Measurements from ENCODE around the gene SIGLEC15.
A peak's percentile ranks its signal among the peaks of the same experiment; 100 is the strongest.
"Not testable (repeated sequence)": the region's sequence is repeated elsewhere in the genome, so short reads cannot be mapped to it uniquely, and the experiment has no call there.

The SIGLEC15 gene

DNA sequence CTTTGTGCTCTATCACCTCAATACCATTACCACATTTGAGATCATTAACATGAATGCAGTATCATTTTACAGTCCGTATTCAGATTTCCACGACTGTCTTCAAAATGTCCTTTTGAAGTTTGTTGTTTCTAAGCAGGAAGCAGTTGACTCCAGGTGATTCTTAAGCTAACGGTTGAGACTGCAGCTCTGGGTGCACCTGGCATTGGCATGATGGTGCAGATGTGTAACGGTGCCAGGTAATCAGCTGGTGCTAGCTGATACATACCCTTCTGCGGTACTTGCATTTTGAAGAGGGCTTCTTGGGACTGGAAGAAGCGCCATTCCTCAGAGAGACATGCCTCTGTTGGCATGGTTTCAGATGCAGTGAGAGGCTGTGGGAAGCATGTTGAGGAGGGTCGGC lies 19.5 kb downstream of the SIGLEC15 start:
- DNase-seq (ENCODE audit: low read depth) = no peak

- DNase-seq (ENCODE audit: low read depth) = no peak
Observed at GRCh38 chr18:45845410-45845809, 19.9 kb downstream of the SIGLEC15 start.

DNA sequence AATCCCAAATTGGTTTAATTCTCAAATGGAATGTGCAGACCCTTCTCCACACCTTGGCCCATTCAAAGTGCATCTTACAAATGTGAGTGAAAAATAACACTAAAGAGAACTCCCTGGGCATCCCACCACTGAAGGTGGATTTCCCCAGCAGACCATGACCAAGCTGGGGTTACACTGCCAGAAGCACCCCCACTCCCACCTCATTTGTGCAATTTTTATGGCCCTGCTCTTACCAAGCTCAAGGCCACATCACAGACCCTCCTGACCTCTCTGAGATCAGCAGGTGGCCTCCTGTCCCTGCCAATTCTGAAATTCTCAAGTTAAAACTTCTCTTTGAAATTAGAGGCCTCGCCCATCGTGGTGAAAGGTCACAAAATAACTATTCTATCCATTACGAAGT lies 21.6 kb downstream of the SIGLEC15 start:
- no peak for DNase-seq (ENCODE audit: low read depth)

- not testable (repeated sequence) for DNase-seq (ENCODE audit: low read depth)
Observed at GRCh38 chr18:45848643-45849042, 23.2 kb downstream of the SIGLEC15 start.

DNA sequence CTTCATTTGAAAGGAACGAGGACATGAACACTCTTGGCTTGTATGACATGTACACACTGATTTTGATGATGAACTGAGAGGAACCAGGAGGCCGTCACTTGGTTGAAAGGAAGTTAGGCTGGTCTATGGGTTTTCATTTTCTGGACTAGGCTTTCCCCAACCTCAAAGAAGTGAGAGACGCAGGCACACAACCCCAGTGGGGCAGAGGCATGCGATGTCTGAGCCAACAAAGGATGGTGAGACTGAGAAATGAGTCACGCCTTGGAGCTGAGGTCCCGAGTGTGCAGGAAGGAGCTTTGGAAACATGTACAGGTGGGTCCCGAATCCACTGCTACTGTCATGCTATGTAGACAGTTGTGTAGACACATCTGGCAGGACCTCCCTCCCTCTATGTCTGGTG lies 24.1 kb downstream of the SIGLEC15 start:
- no peak for DNase-seq (ENCODE audit: low read depth)

GRCh38 chr18:45850021-45850420 lies 24.5 kb downstream of the SIGLEC15 start:
- DNase-seq (ENCODE audit: low read depth) = no peak

DNA sequence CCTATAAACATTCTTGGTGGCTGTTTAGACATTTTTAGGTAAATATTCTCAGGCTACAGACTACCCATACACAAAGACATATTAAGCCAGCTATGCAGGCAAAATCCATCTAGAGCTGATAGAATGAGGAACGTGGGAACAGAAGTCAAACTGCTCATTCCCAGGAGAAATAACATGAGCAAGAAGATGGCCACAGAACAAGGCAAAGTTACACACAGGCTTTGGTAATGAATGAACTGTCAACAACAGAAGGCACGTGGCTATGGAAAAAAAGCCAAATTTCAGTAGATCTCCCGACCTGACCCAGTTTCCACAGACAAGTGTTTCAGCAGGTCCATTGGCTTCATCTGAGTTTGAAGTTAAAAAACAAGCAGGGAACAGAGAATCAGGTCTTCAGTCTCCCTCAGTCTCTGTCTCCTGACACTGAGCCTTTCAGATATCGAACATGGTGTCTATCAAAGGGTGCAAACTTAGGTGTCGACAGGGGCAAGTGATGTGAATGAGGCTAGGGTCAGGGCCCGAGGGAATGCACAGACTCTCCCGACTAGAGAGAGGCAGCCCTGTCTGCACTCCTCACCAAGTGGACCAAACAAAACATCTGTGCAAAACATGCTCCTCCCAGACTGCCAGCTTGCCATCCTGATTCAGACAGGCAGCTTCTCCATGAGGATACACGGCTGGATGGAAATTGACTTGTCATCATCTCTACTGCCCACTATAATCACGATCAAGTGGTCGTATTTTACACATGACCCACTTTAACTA lies 25.9 kb downstream of the SIGLEC15 start:
- no peak for DNase-seq (ENCODE audit: low read depth)

DNA sequence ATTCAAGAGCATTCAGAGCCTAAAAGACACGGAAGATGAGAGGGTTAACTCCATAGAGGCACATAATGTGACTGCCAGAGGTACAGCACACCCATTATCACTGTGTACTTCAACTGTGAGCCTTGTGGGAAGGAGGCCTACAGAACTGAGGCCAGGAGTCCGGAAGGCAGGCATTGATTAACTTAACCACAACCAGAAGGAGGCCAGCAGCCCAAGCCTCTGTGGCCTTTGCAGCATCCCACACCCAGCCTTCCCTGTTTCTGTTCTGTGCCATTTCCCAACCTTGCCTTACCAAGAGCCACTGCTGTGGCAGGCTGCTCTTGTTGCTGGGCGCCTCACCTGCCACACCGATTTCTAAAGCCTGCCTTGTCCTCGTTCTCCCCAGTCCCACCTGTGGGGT lies 27.2 kb downstream of the SIGLEC15 start:
- DNase-seq (ENCODE audit: low read depth) = no peak

- no peak for DNase-seq (ENCODE audit: low read depth)
Observed at GRCh38 chr18:45854036-45854586, 28.6 kb downstream of the SIGLEC15 start.

DNA sequence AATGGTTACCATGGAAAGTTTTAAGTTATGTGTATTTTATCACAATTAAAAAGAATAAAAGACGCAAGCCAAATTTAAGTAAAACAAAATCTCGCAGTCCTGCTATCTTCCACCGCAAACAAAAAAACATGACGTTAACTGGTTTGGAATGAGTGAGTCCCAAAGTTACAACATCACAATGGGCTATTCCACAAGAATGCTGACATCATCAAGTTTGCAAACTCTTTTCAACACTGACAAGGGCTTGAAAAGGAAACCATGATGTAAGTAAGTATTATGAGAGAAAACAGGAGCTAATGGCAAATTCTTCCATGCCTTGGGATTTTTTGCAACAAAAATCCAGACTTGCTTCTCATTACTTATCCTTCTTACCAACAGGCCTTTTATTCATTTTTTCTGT lies 31.1 kb downstream of the SIGLEC15 start:
- peak; percentile 17 for DNase-seq (ENCODE audit: low read depth)

GRCh38 chr18:45859334-45859733 lies 33.9 kb downstream of the SIGLEC15 start:
- DNase-seq (ENCODE audit: low read depth) = no peak

GRCh38 chr18:45860492-45860891 lies 35.0 kb downstream of the SIGLEC15 start:
- DNase-seq (ENCODE audit: low read depth) = no peak

- no peak for DNase-seq (ENCODE audit: low read depth)
Observed at GRCh38 chr18:45860971-45861370, 35.5 kb downstream of the SIGLEC15 start.

GRCh38 chr18:45861926-45862325 lies 36.5 kb downstream of the SIGLEC15 start:
- DNase-seq (ENCODE audit: low read depth) = no peak

DNA sequence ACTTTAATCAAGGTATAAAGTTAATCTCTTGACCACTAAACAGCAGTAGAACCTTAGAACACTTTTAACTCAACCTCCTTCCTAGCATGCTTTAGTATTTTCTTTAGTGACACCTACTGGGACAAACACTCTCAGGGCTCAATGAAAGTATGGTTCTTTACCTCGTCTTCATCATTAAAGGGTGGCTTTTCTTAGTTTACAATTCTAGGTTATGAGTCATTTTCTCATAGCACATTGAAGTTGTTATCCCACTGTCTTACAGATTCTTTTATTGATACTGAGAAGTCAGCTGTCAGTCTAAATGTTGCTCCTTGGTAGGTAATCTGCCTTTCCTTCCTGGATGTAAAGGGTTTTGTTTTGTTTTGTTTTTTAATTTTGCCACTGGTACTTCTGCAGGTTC lies 38.0 kb downstream of the SIGLEC15 start:
- no peak for DNase-seq (ENCODE audit: low read depth)

- DNase-seq (ENCODE audit: low read depth) = no peak
Observed at GRCh38 chr18:45864081-45864480, 38.6 kb downstream of the SIGLEC15 start.

GRCh38 chr18:45865466-45865865 lies 40.0 kb downstream of the SIGLEC15 start:
- DNase-seq (ENCODE audit: low read depth) = no peak

DNA sequence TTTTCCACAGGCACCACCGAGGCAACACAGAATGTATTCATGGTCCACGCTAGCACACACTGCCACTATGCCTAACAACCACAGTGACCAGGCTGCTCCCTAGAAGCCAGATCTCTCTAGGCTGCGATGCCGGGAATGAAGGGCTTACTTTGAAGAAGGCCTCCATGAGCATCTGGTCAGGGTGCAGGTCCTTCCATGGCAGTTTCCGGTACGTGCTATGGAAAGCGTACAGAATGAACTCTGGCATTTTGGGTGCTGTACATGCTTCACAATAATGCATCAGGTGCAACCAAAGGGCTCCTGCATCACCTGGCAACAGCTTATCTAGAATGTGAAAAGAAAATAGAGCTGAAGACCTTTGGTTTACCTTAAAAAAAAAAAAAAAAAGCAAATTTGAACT lies 44.9 kb downstream of the SIGLEC15 start:
- DNase-seq (ENCODE audit: low read depth) = no peak

DNA sequence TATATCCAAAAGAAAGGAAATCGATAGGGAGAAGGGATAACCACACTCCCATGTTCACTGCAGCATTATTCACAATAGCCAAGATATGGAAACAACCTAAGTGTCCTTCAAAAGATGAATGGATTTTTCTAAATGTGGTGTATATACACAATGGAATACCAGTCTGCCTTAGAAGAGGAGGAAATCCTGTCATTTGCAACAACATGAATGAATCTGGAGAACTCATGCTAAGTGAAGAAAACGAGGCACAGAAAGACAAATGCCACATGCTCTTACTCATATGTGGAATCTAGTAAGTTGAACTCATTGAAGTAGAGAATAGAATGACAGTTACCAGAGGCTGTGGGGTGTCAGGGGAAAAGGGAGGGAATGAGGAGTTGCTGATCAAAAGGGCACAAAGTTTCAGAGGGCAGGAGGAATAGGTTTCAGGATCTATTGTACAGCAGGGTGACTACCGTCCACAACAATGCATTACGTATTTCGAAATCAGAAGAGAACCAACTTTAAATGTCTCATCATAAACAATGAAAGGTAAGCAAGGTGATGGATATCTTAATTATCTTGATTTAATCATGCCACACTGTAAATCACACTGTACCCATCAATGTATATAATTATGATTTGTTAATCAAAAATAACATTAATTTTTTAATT lies 46.1 kb downstream of the SIGLEC15 start:
- no peak for DNase-seq (ENCODE audit: low read depth)

- peak; percentile 4 for DNase-seq (ENCODE audit: low read depth)
Observed at GRCh38 chr18:45874491-45875184, 49.2 kb downstream of the SIGLEC15 start.

GRCh38 chr18:45876161-45876560 lies 50.7 kb downstream of the SIGLEC15 start:
- no peak for DNase-seq (ENCODE audit: low read depth)

GRCh38 chr18:45877403-45877802 lies 51.9 kb downstream of the SIGLEC15 start:
- DNase-seq (ENCODE audit: low read depth) = no peak

All from GM04504 (cell line).